ENCODE measurements around the gene RBFOX2.

DNA sequence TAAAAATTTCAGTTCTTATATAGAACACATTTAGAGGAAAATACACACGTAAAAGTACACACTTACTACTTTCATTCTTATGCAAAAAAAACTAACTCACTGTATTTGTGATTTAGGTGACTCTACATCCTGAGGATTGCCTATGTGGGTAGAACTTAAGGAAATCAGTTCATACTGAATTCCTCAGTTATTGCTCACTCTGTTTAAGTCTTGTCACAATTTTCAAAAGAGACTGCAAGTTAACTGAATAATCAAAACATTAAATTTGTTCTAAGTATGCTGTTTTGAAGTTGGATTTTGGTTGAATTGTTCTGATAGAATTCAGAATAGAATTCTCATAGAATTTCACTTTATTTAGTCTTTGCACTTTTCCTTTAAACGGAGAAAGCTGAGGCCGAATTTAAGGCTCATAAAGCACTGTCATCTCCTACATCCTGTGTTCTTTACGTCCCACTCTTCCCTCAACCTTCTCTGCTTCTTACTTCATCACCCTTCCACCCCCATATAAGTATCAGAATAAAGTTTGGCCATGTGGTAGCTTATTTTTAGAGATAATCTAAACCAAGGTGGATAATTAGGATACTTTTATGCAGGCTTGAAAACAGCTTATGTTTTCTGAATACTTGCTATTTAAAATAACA is 251.2 kb downstream of the RBFOX2 start:
- TF ChIP-seq, protein P1, sequence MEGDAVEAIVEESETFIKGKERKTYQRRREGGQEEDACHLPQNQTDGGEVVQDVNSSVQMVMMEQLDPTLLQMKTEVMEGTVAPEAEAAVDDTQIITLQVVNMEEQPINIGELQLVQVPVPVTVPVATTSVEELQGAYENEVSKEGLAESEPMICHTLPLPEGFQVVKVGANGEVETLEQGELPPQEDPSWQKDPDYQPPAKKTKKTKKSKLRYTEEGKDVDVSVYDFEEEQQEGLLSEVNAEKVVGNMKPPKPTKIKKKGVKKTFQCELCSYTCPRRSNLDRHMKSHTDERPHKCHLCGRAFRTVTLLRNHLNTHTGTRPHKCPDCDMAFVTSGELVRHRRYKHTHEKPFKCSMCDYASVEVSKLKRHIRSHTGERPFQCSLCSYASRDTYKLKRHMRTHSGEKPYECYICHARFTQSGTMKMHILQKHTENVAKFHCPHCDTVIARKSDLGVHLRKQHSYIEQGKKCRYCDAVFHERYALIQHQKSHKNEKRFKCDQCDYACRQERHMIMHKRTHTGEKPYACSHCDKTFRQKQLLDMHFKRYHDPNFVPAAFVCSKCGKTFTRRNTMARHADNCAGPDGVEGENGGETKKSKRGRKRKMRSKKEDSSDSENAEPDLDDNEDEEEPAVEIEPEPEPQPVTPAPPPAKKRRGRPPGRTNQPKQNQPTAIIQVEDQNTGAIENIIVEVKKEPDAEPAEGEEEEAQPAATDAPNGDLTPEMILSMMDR (conservative IDR thresholded peaks at IDR 0.05 in 1 of 2, IDR thresholded peaks at IDR 0.05 in 1 of 2; ENCODE audit: extremely low read depth in 1 of 2, insufficient read depth in 1 of 2, low read depth in 1 of 2, low read length in 2 of 2), result no peak
- TF ChIP-seq EZH2 (IDR thresholded peaks at IDR 0.05; ENCODE audit: borderline replicate concordance, low read length), result no peak
